SK-N-SH (cell line): ENCODE results near the gene FBF1. TPM values are rescaled to one million over a fixed set of nuclear protein-coding genes. Genes with fewer than 3 reads are reported as not detected.

Experiments used
- CTCF ChIA-PET: fragments of 300-600, 350-600 bp; formaldehyde crosslinking; extraction: SDS; loops from one replicate; lab custom pipeline; 2021; lab: Yijun Ruan, JAX
- POLR2A ChIA-PET: fragments of 350-600 bp; sonication (Branson Sonifier 250); formaldehyde crosslinking; extraction: SDS; loops from one replicate; lab custom pipeline; 2020; ENCODE audit warnings: antibody characterized with exemption, inconsistent platforms; lab: Yijun Ruan, JAX
- DNase-seq: peaks from one replicate; pipeline ENCODE4 v3.0.0; 2012
- H2AFZ ChIP-seq: fragments of 200-600 bp; sonication (generic); 2 replicates; pipeline ENCODE4 v1.8.1; 2016; ENCODE audit warnings: antibody characterized with exemption, mild to moderate bottlenecking, low read depth
- H3F3A ChIP-seq: fragments of 200-600 bp; sonication (generic); replicated peaks from 2 replicates; pipeline ENCODE3; 2016; ENCODE audit warnings: antibody characterized with exemption, mild to moderate bottlenecking; ENCODE audit not compliant: insufficient read depth
- H3K27ac ChIP-seq, 2 experiments: fragments of 200-500 bp in 1 of 2; fragments of 200-600 bp in 1 of 2; sonication (Bioruptor generic) in 1 of 2; sonication (generic), shearing (Covaris generic) in 1 of 2; 2 replicates each; pipeline versions ENCODE4 v1.5.1 to v1.6.1; 2014 to 2016; ENCODE audit warnings: low read depth in 2 of 2, inconsistent platforms in 1 of 2, low read length in 1 of 2, mild to moderate bottlenecking in 1 of 2, mixed read lengths in 1 of 2
- H3K27me3 ChIP-seq: fragments of 200-600 bp; sonication (generic), shearing (Covaris generic); 2 replicates; pipeline ENCODE4 v1.6.1; 2016; ENCODE audit warnings: mixed run types; ENCODE audit not compliant: insufficient read depth
- H3K36me3 ChIP-seq, 2 experiments: fragments of 200-500 bp in 1 of 2; fragments of 200-600 bp in 1 of 2; sonication (Bioruptor generic) in 1 of 2; sonication (generic) in 1 of 2; replicated peaks in 1 of 2; 2 replicates each; pipeline versions ENCODE3 to v1.5.1; 2014 to 2016; ENCODE audit warnings: low read length in 1 of 2, mild to moderate bottlenecking in 1 of 2; ENCODE audit not compliant: insufficient read depth in 2 of 2, control insufficient read depth in 1 of 2
- H3K4me1 ChIP-seq, 2 experiments: fragments of 200-500 bp in 1 of 2; fragments of 200-600 bp in 1 of 2; sonication (Bioruptor generic) in 1 of 2; sonication (generic), shearing (Covaris generic) in 1 of 2; 2 replicates each; pipeline versions ENCODE4 v1.5.1 to v1.6.1; 2014 to 2016; ENCODE audit warnings: low read depth in 1 of 2, low read length in 1 of 2, mixed run types in 1 of 2; ENCODE audit not compliant: insufficient read depth in 2 of 2, control insufficient read depth in 1 of 2
- H3K4me2 ChIP-seq: fragments of 200-600 bp; sonication (generic), shearing (Covaris generic); 2 replicates; pipeline ENCODE4 v1.6.1; 2017; ENCODE audit warnings: mixed run types
- H3K4me3 ChIP-seq, 2 experiments: fragments of 200-500 bp in 1 of 2; fragments of 200-600 bp in 1 of 2; sonication (Bioruptor generic) in 1 of 2; sonication (generic), shearing (Covaris generic) in 1 of 2; 2 replicates each; pipeline versions ENCODE4 v1.5.1 to v1.8.1; 2014 to 2016; ENCODE audit warnings: low read depth in 2 of 2, inconsistent platforms in 1 of 2, low read length in 1 of 2, mild to moderate bottlenecking in 1 of 2, mixed read lengths in 1 of 2, moderate library complexity in 1 of 2
- H3K79me2 ChIP-seq: fragments of 200-600 bp; sonication (generic); 2 replicates; pipeline ENCODE4 v1.8.1; 2017; ENCODE audit warnings: mild to moderate bottlenecking; ENCODE audit not compliant: insufficient read depth
- H3K9ac ChIP-seq: fragments of 200-600 bp; sonication (generic); 2 replicates; pipeline ENCODE4 v1.6.1; 2017; ENCODE audit warnings: mixed run types
- H3K9me2 ChIP-seq: fragments of 200-600 bp; sonication (generic); 2 replicates; pipeline ENCODE4 v1.6.1; 2017; ENCODE audit warnings: mixed run types
- H3K9me3 ChIP-seq: fragments of 200-600 bp; sonication (generic); 2 replicates; pipeline ENCODE4 v1.6.1; 2017; ENCODE audit warnings: mixed run types, mild to moderate bottlenecking, moderate library complexity
- H4K20me1 ChIP-seq: fragments of 200-600 bp; sonication (generic); 2 replicates; pipeline ENCODE4 v1.6.1; 2017; ENCODE audit warnings: mild to moderate bottlenecking, mixed run types; ENCODE audit not compliant: insufficient read depth
- CHD2 ChIP-seq: fragments of 150-350 bp; IDR thresholded peaks from 2 replicates; pipeline ENCODE4 v1.6.1; 2018; ENCODE audit warnings: low read length; ENCODE audit not compliant: partially characterized antibody
- CTCF ChIP-seq: fragments of 200-600 bp; sonication (generic); IDR thresholded peaks from 2 replicates; pipeline ENCODE4 v1.6.1; 2017; ENCODE audit warnings: antibody characterized with exemption, mild to moderate bottlenecking, moderate library complexity
- ELF1 ChIP-seq: IDR thresholded peaks from 2 replicates; pipeline ENCODE4 v1.4.0; 2012
- FOSL2 ChIP-seq: IDR thresholded peaks from 2 replicates; pipeline ENCODE4 v1.4.0; 2012; ENCODE audit warnings: low read depth, mild to moderate bottlenecking, moderate library complexity, borderline replicate concordance
- FOXJ3 ChIP-seq: sonication (generic); formaldehyde crosslinking; IDR thresholded peaks from 2 replicates; pipeline ENCODE4 v1.5.1; 2020; ENCODE audit warnings: mild to moderate bottlenecking, missing genetic modification reagents
- GABPA ChIP-seq: IDR thresholded peaks from 2 replicates; pipeline ENCODE4 v1.4.0; 2012; ENCODE audit warnings: low read depth, mild to moderate bottlenecking
- GATA2 ChIP-seq: sonication (generic); formaldehyde crosslinking; IDR thresholded peaks from 2 replicates; pipeline ENCODE4 v1.5.0; 2020; ENCODE audit warnings: mild to moderate bottlenecking, missing genetic modification reagents
- IRF3 ChIP-seq: fragments of 150-350 bp; IDR thresholded peaks from 2 replicates; pipeline ENCODE4 v1.6.1; 2016; ENCODE audit warnings: mild to moderate bottlenecking, low read depth, low read length
- JUND ChIP-seq: IDR thresholded peaks from 2 replicates; pipeline ENCODE4 v1.4.0; 2012
- MAX ChIP-seq: IDR thresholded peaks from 2 replicates; pipeline ENCODE4 v1.4.0; 2012; ENCODE audit warnings: low read depth
- MEF2A ChIP-seq: IDR thresholded peaks from 2 replicates; pipeline ENCODE4 v1.4.0; 2012; ENCODE audit warnings: low read depth, borderline replicate concordance
- POLR2AphosphoS5 ChIP-seq: IDR thresholded peaks from 2 replicates; pipeline ENCODE4 v1.6.1; 2012; ENCODE audit warnings: low read depth, low read length
- RAD21 ChIP-seq: IDR thresholded peaks from 2 replicates; pipeline ENCODE4 v1.6.1; 2012; ENCODE audit warnings: mild to moderate bottlenecking, low read length
- RXRA ChIP-seq: IDR thresholded peaks from 2 replicates; pipeline ENCODE4 v1.4.0; 2012; ENCODE audit warnings: low read depth, mild to moderate bottlenecking, borderline replicate concordance
- SMC3 ChIP-seq: IDR thresholded peaks from 2 replicates; pipeline ENCODE4 v1.6.1; 2012; ENCODE audit warnings: low read depth, low read length, improper control_type of control experiment
- TEAD4 ChIP-seq: IDR thresholded peaks from 2 replicates; pipeline ENCODE4 v1.4.0; 2012; ENCODE audit warnings: mild to moderate bottlenecking, borderline replicate concordance; ENCODE audit not compliant: insufficient read depth
- YY1 ChIP-seq: IDR thresholded peaks from 2 replicates; pipeline ENCODE4 v1.4.0; 2012; ENCODE audit warnings: low read depth, mild to moderate bottlenecking
- ZBTB33 ChIP-seq: IDR thresholded peaks from 2 replicates; pipeline ENCODE4 v1.4.0; 2012; ENCODE audit warnings: low read depth, borderline replicate concordance
- WGBS: methylation state at CpG from one replicate; pipeline ENCODE4 v1.1.6; 2017; ENCODE audit warnings: low lambda C conversion rate; 5-methylcytosine and 5-hydroxymethylcytosine counted together
- polyA plus RNA-seq, 3 experiments: library from polyadenylated mRNA; depleted of rRNA; stranded (reverse); fragments of >200 nt; gene quantifications; 2 replicates each; pipeline ENCODE4 v1.2.3, GENCODE V29; 2012
- TF ChIP-seq, protein P1 (sequence below): IDR thresholded peaks from 2 replicates; pipeline ENCODE4 v1.6.1; 2012; ENCODE audit warnings: mild to moderate bottlenecking, low read depth, low read length, moderate library complexity
- TF ChIP-seq, protein P2 (sequence below): IDR thresholded peaks from 2 replicates; pipeline ENCODE4 v1.4.0; 2012; ENCODE audit warnings: low read depth, borderline replicate concordance

The FBF1 gene
- polyA plus RNA-seq, 1 of the 3 experiments (the other 2 are of a cell fraction): 19.0 TPM

DNA sequence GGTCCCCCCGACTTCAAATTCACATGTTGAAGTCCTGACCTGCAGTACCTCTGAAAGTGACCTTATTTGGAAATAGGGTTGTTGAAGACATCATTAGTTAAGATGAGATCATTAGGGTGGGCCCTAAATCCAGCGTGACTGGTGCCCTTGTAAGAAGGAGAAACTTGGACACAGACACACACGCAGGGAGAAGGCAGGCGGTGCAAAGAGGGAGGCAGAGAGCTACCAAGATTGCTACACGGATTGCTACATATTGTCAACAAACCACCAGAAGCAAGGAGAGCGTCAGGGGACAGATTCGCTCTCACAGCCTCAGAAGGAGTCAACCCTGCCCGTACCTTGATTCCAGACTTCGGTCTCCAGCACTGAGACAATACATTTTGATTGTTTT is 78.9 kb downstream of the FBF1 start:
- no peak for DNase-seq
- no peaks in the 10 kb centered on the region for H3K79me2 ChIP-seq
- H4K20me1 ChIP-seq: no peaks in the 10 kb centered on the region
- POLR2A ChIA-PET: interaction anchor here (0.8 kb wide), 1 partner anchor 18 kb away, joined by 3 read pairs; the partner anchor contains the start of gene UNC13D
- no peak overlapping the region for H3K4me2 ChIP-seq
- no peaks in the 10 kb centered on the region for H3K27me3 ChIP-seq
- peaks cover 6% of the 10 kb centered on the region for H3F3A ChIP-seq
- no peak overlapping the region for H3K4me3 ChIP-seq
- no peaks in the 10 kb centered on the region for H3K36me3 ChIP-seq
- CTCF ChIA-PET: interaction anchor here (0.7 to 4.5 kb wide), 22 partner anchors 10 to 337 kb away, joined by 3 to 60 read pairs (median 5); partner anchors contain the start of genes TRIM47, TRIM65, UNC13D and UNK
- no peaks in the 10 kb centered on the region for H3K9me3 ChIP-seq
- TF ChIP-seq POLR2AphosphoS5: no peak
- no peak for TF ChIP-seq GABPA
- TF ChIP-seq TEAD4: no peak
- no peak for TF ChIP-seq FOXJ3 (CRISPR knock-in tag)
- TF ChIP-seq CTCF: no peak
- no peak for TF ChIP-seq RXRA
- TF ChIP-seq YY1: no peak
- no peak for TF ChIP-seq FOSL2
- TF ChIP-seq MEF2A: no peak
- TF ChIP-seq JUND: no peak
- no peak for TF ChIP-seq CHD2
- TF ChIP-seq GATA2 (CRISPR knock-in tag): no peak
- TF ChIP-seq, protein P1, sequence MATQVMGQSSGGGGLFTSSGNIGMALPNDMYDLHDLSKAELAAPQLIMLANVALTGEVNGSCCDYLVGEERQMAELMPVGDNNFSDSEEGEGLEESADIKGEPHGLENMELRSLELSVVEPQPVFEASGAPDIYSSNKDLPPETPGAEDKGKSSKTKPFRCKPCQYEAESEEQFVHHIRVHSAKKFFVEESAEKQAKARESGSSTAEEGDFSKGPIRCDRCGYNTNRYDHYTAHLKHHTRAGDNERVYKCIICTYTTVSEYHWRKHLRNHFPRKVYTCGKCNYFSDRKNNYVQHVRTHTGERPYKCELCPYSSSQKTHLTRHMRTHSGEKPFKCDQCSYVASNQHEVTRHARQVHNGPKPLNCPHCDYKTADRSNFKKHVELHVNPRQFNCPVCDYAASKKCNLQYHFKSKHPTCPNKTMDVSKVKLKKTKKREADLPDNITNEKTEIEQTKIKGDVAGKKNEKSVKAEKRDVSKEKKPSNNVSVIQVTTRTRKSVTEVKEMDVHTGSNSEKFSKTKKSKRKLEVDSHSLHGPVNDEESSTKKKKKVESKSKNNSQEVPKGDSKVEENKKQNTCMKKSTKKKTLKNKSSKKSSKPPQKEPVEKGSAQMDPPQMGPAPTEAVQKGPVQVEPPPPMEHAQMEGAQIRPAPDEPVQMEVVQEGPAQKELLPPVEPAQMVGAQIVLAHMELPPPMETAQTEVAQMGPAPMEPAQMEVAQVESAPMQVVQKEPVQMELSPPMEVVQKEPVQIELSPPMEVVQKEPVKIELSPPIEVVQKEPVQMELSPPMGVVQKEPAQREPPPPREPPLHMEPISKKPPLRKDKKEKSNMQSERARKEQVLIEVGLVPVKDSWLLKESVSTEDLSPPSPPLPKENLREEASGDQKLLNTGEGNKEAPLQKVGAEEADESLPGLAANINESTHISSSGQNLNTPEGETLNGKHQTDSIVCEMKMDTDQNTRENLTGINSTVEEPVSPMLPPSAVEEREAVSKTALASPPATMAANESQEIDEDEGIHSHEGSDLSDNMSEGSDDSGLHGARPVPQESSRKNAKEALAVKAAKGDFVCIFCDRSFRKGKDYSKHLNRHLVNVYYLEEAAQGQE: no peak
- no peak for TF ChIP-seq SMC3
- TF ChIP-seq, protein P2, sequence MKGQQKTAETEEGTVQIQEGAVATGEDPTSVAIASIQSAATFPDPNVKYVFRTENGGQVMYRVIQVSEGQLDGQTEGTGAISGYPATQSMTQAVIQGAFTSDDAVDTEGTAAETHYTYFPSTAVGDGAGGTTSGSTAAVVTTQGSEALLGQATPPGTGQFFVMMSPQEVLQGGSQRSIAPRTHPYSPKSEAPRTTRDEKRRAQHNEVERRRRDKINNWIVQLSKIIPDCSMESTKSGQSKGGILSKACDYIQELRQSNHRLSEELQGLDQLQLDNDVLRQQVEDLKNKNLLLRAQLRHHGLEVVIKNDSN: no peak
- TF ChIP-seq ZBTB33: no peak
- TF ChIP-seq RAD21: no peak
- no peak for TF ChIP-seq IRF3
- TF ChIP-seq MAX: no peak
- TF ChIP-seq ELF1: no peak
- H3K4me1 ChIP-seq: no peaks in the 10 kb centered on the region
- H3K27ac ChIP-seq: no peak overlapping the region
- WGBS: 85% methylated on average over 9 of the region's 9 CpGs
- no peaks in the 10 kb centered on the region for H3K9me2 ChIP-seq
- H3K9ac ChIP-seq: no peak overlapping the region
- no peak overlapping the region for H2AFZ ChIP-seq
